Astrocyte (in vitro differentiated cells and primary cell): ENCODE measurements around the gene ELFN2. TPM values are rescaled to one million over a fixed set of nuclear protein-coding genes. Genes with fewer than 3 reads are reported as not detected.
"Not testable (repeated sequence)": the region's sequence is repeated elsewhere in the genome, so short reads cannot be mapped to it uniquely, and the experiment has no call there.

Experiments
- DNase-seq: peaks from one replicate; pipeline ENCODE4 v3.0.0-alpha.2; 2010; ENCODE audit warnings: low read depth
- FAIRE-seq: peaks from 2 replicates; lab custom pipeline; 2011; peaks lifted over from hg19 to GRCh38; lab: Jason Lieb, UNC
- H2AFZ ChIP-seq: 2 replicates; pipeline ENCODE4 v1.6.0; 2012; ENCODE audit warnings: low read depth, low read length, inconsistent platforms
- H3K27ac ChIP-seq: 2 replicates; pipeline ENCODE4 v1.5.1; 2011; ENCODE audit warnings: low read depth, low read length, inconsistent platforms
- H3K27me3 ChIP-seq: 2 replicates; pipeline ENCODE4 v1.6.0; 2011; ENCODE audit warnings: low read length, inconsistent platforms; ENCODE audit not compliant: insufficient read depth
- H3K36me3 ChIP-seq: 2 replicates; pipeline ENCODE4 v1.5.1; 2011; ENCODE audit warnings: low read length, inconsistent platforms; ENCODE audit not compliant: insufficient read depth
- H3K4me1 ChIP-seq: 2 replicates; pipeline ENCODE4 v1.5.1; 2011; ENCODE audit warnings: low read length, inconsistent platforms; ENCODE audit not compliant: insufficient read depth
- H3K4me2 ChIP-seq: 2 replicates; pipeline ENCODE4 v1.6.0; 2012; ENCODE audit warnings: low read length, inconsistent platforms
- H3K4me3 ChIP-seq: 2 replicates; pipeline ENCODE4 v1.5.1; 2011; ENCODE audit warnings: low read depth, mild to moderate bottlenecking, low read length, inconsistent platforms; ENCODE audit not compliant: insufficient read depth
- H3K79me2 ChIP-seq: 2 replicates; pipeline ENCODE4 v1.6.0; 2012; ENCODE audit warnings: mild to moderate bottlenecking, low read length, inconsistent platforms; ENCODE audit not compliant: insufficient read depth
- H3K9ac ChIP-seq: 2 replicates; pipeline ENCODE4 v1.6.0; 2012; ENCODE audit warnings: mild to moderate bottlenecking, low read length, inconsistent platforms
- H3K9me3 ChIP-seq: 2 replicates; pipeline ENCODE4 v1.5.1; 2012; ENCODE audit warnings: low read depth, mild to moderate bottlenecking, low read length, inconsistent platforms; ENCODE audit not compliant: insufficient read depth
- H4K20me1 ChIP-seq: 2 replicates; pipeline ENCODE4 v1.6.0; 2012; ENCODE audit warnings: low read length, inconsistent platforms; ENCODE audit not compliant: insufficient read depth
- H3K27ac Mint-ChIP-seq: one replicate; pipeline ENCODE4 v1.8.0; 2021; ENCODE audit warnings: mild to moderate bottlenecking, mixed read lengths; ENCODE audit not compliant: unreplicated experiment
- H3K27me3 Mint-ChIP-seq: one replicate; pipeline ENCODE4 v1.8.0; 2021; ENCODE audit warnings: low read depth, mixed read lengths; ENCODE audit not compliant: unreplicated experiment
- H3K36me3 Mint-ChIP-seq: one replicate; pipeline ENCODE4 v1.8.0; 2021; ENCODE audit warnings: low read depth, mixed read lengths; ENCODE audit not compliant: unreplicated experiment
- H3K4me1 Mint-ChIP-seq: one replicate; pipeline ENCODE4 v1.8.0; 2021; ENCODE audit warnings: low read depth, mixed read lengths; ENCODE audit not compliant: unreplicated experiment
- H3K4me3 Mint-ChIP-seq: one replicate; pipeline ENCODE4 v1.8.0; 2021; ENCODE audit warnings: mild to moderate bottlenecking, moderate library complexity, mixed read lengths; ENCODE audit not compliant: unreplicated experiment
- H3K9me3 Mint-ChIP-seq: one replicate; pipeline ENCODE4 v1.8.0; 2021; ENCODE audit warnings: mild to moderate bottlenecking, mixed read lengths; ENCODE audit not compliant: unreplicated experiment
- EZH2 ChIP-seq: IDR thresholded peaks from 2 replicates; pipeline ENCODE4 v1.6.1; 2012; ENCODE audit warnings: mild to moderate bottlenecking, low read length, inconsistent platforms; ENCODE audit not compliant: insufficient read depth
- total RNA-seq: library from RNA; stranded (reverse); gene quantifications from 2 replicates; pipeline ENCODE4 v1.2.1, GENCODE V29; 2021
- TF ChIP-seq, protein P1 (sequence below): IDR thresholded peaks from 2 replicates; pipeline ENCODE4 v1.5.1; 2011; ENCODE audit warnings: low read depth, mild to moderate bottlenecking, inconsistent platforms, low read length, moderate library complexity; ENCODE audit not compliant: insufficient read depth

The ELFN2 gene
- total RNA-seq, 1 donor from 2014 or later = 2.8 TPM

DNA sequence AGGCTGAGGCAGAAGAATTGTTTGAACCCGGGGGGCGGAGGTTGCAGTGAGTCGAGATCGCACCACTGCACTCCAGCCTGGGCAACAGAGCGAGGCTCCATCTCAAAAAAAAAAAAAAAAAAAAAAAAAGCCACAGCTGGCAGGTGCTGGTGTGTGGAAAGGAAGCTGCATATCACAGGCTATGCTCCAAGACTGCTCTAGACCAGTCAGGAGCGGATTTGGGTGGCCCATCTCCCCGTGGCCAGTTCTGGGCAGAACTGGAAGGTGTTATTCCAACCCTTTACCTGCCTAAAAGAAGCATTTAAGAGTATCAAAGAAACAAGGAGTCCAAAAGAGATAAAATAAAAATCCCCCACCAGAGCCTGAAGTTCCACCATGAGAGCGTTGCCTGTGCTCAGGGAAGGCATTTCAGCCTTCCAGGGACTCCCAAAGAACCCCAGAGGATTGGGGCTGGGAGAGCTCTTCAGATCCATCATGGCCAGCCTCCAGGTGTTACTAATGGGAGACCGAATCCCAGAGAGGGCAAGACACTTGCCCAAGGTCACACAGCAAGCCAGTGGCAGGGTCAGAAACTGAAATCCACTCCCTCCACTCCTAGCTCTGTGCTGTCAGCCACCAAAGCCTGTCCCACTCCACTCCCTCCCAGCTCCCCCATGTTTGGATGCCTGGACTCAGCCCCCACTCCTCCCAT is 44.6 kb upstream of the ELFN2 start:
- no peak for DNase-seq
- Mint-ChIP-seq H3K9me3 (no peaks in the 10 kb centered on the region), H3K27me3 (peaks cover 48% of the 10 kb centered on the region), H3K4me3 (no peak overlapping the region), H3K27ac (no peak overlapping the region), H3K36me3 (peaks cover 10% of the 10 kb centered on the region), H3K4me1 (peaks cover 7% of the 10 kb centered on the region)
- no peak overlapping the region for H3K4me3 ChIP-seq
- no peak overlapping the region for H3K27ac ChIP-seq
- H3K4me1 ChIP-seq = no peaks in the 10 kb centered on the region
- FAIRE-seq = no peak
- H3K9me3 ChIP-seq = no peaks in the 10 kb centered on the region
- TF ChIP-seq EZH2 = no peak
- TF ChIP-seq, protein P1, sequence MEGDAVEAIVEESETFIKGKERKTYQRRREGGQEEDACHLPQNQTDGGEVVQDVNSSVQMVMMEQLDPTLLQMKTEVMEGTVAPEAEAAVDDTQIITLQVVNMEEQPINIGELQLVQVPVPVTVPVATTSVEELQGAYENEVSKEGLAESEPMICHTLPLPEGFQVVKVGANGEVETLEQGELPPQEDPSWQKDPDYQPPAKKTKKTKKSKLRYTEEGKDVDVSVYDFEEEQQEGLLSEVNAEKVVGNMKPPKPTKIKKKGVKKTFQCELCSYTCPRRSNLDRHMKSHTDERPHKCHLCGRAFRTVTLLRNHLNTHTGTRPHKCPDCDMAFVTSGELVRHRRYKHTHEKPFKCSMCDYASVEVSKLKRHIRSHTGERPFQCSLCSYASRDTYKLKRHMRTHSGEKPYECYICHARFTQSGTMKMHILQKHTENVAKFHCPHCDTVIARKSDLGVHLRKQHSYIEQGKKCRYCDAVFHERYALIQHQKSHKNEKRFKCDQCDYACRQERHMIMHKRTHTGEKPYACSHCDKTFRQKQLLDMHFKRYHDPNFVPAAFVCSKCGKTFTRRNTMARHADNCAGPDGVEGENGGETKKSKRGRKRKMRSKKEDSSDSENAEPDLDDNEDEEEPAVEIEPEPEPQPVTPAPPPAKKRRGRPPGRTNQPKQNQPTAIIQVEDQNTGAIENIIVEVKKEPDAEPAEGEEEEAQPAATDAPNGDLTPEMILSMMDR = no peak
- H3K27me3 ChIP-seq = peaks cover 17% of the 10 kb centered on the region
- H2AFZ ChIP-seq = no peak overlapping the region
- H3K79me2 ChIP-seq = no peaks in the 10 kb centered on the region
- no peak overlapping the region for H3K9ac ChIP-seq
- H4K20me1 ChIP-seq = no peaks in the 10 kb centered on the region
- no peak overlapping the region for H3K4me2 ChIP-seq
- no peaks in the 10 kb centered on the region for H3K36me3 ChIP-seq

DNA sequence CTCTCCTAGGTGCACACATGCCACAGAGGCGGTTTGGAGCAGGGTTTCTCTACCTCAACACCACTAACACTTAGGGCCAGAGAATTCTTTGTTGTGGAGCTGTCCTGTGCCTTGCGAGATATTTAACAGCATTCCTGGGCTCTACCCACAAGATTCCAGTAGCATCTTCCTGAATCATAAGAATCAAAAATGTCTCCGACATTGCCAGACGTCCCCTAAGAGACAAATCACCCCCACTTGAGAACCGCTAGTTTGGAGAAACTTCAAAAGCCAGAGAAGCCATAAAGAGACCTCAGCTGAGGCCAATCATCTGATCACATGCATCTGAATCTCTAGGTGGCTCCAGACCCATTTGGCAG is 42.8 kb upstream of the ELFN2 start:
- Mint-ChIP-seq H3K4me3 (no peak overlapping the region), H3K4me1 (peaks cover 7% of the 10 kb centered on the region), H3K36me3 (peaks cover 10% of the 10 kb centered on the region), H3K27me3 (peaks cover 55% of the 10 kb centered on the region), H3K27ac (no peak overlapping the region), H3K9me3 (no peaks in the 10 kb centered on the region)
- Histone ChIP-seq H2AFZ (no peak overlapping the region), H3K4me1 (no peaks in the 10 kb centered on the region), H3K4me2 (no peak overlapping the region), H3K27ac (no peak overlapping the region), H3K9me3 (no peaks in the 10 kb centered on the region), H3K27me3 (peaks cover 17% of the 10 kb centered on the region), H3K36me3 (no peaks in the 10 kb centered on the region), H3K4me3 (no peak overlapping the region), H3K79me2 (no peaks in the 10 kb centered on the region), H3K9ac (no peak overlapping the region), H4K20me1 (no peaks in the 10 kb centered on the region)
- TF ChIP-seq, protein P1 = no peak
- no peak for TF ChIP-seq EZH2
- DNase-seq (no peak), FAIRE-seq (no peak)

DNA sequence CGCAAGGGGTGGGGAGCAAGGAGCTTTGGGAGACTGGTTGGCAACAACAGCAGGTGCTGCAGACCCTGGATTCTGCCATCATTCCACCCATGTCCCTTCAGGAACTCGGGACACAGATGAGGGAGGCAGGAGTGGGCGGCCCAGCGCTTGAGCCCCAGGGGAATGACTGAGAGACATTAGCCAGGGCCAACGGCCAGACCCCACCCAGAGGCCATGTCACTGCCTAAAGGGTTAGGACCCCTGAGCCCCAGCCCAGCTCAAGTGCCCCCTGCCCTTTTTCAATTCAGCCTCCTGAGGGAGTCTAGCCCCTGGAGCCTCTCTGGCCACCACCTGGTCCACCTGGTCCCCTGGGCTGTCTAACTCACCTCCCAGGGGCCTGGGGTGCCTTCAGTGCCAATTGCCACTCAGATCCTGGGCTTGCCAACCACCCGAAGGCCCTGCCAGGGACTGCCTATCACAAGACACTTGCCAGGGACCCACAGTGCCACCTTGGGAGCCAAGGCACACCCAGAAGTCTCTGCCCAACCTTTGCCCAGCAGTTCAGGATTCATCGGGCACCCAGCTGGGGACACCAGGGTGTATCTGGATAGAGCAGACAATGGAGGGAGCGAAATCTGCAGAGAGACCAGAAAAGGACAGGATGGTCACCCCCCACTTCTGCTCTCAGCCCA is 42.3 kb upstream of the ELFN2 start:
- H3K27ac ChIP-seq = no peak overlapping the region
- peaks cover 50% of the 10 kb centered on the region for H3K27me3 Mint-ChIP-seq
- no peak overlapping the region for H3K4me2 ChIP-seq
- H3K4me1 ChIP-seq = no peaks in the 10 kb centered on the region
- H3K4me1 Mint-ChIP-seq = peaks cover 7% of the 10 kb centered on the region
- no peaks in the 10 kb centered on the region for H3K9me3 Mint-ChIP-seq
- H3K36me3 Mint-ChIP-seq = peaks cover 10% of the 10 kb centered on the region
- no peak for DNase-seq
- no peaks in the 10 kb centered on the region for H3K36me3 ChIP-seq
- H3K9ac ChIP-seq = no peak overlapping the region
- H3K79me2 ChIP-seq = no peaks in the 10 kb centered on the region
- H3K4me3 Mint-ChIP-seq = no peak overlapping the region
- no peaks in the 10 kb centered on the region for H3K9me3 ChIP-seq
- TF ChIP-seq, protein P1 = no peak
- no peak for TF ChIP-seq EZH2
- H3K27ac Mint-ChIP-seq = no peak overlapping the region
- no peak overlapping the region for H3K4me3 ChIP-seq
- no peak overlapping the region for H2AFZ ChIP-seq
- no peaks in the 10 kb centered on the region for H4K20me1 ChIP-seq
- no peak for FAIRE-seq
- peaks cover 17% of the 10 kb centered on the region for H3K27me3 ChIP-seq

DNA sequence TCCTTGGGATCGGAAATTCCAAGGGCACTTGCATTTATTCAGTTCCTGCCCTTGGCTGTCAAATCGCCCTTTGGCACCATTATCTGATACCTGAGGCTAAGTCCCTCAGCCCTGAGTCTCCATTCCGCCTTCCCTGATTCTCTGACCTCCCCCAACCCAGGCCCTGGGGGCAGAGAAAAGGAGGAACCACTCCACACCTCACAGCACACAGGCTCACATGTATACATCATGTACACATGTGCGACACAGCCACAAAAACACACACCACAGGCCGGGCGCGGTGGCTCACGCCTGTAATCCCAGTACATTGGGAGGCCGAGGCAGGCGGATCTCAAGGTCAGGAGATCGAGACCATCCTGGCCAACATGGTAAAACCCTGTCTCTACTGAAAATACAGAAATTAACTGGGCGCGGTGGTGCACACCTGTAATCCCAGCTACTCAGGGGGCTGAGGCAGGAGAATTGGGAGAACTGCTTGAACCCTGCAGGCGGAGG is 41.0 kb upstream of the ELFN2 start:
- H3K9ac ChIP-seq, H3K36me3 ChIP-seq, H3K79me2 ChIP-seq, H3K27ac Mint-ChIP-seq, H3K4me2 ChIP-seq, H3K4me1 ChIP-seq, H3K9me3 Mint-ChIP-seq, DNase-seq, H4K20me1 ChIP-seq, H3K9me3 ChIP-seq, H3K4me3 ChIP-seq, H3K36me3 Mint-ChIP-seq, H2AFZ ChIP-seq, H3K4me1 Mint-ChIP-seq, H3K4me3 Mint-ChIP-seq, H3K27ac ChIP-seq, FAIRE-seq: not testable (repeated sequence)
- H3K27me3 Mint-ChIP-seq = peaks cover 47% of the 10 kb centered on the region
- H3K27me3 ChIP-seq = peaks cover 11% of the 10 kb centered on the region
